K562 (cell line): ENCODE results near the gene TP73.

Experiments used
- EZH2 ChIP-seq: IDR thresholded peaks from 2 replicates; pipeline ENCODE4 v1.6.1; 2012; ENCODE audit warnings: low read depth, mild to moderate bottlenecking, inconsistent platforms, low read length, borderline replicate concordance
- GTF2F1 ChIP-seq: IDR thresholded peaks from 2 replicates; pipeline ENCODE4 v1.6.1; 2011; ENCODE audit warnings: low read depth, low read length, improper control_type of control experiment
- RCOR1 ChIP-seq, 2 experiments: IDR thresholded peaks; 2 replicates each; pipeline ENCODE4 v1.6.1; 2012; ENCODE audit warnings: low read depth in 2 of 2, low read length in 2 of 2, borderline replicate concordance in 1 of 2, improper control_type of control experiment in 1 of 2
- SAP30 ChIP-seq: fragments of 200-600 bp; sonication (generic); IDR thresholded peaks from 2 replicates; pipeline ENCODE4 v1.6.1; 2012; ENCODE audit warnings: borderline replicate concordance, low read depth, mild to moderate bottlenecking, moderate library complexity, low read length, control low read depth, inconsistent platforms; ENCODE audit not compliant: insufficient read depth, poor library complexity, severe bottlenecking
- U2AF2 ChIP-seq: fragments of 200-400 bp; formaldehyde crosslinking; optimal IDR thresholded peaks from 2 replicates; pipeline ENCODE3; 2017; ENCODE audit warnings: low read depth, mild to moderate bottlenecking, low read length
- ZNF274 ChIP-seq: IDR thresholded peaks from 2 replicates; pipeline ENCODE4 v1.6.1; 2011; ENCODE audit warnings: low read depth, mild to moderate bottlenecking, low read length, moderate library complexity, borderline replicate concordance
- TF ChIP-seq, protein P1 (sequence below): sonication (generic); formaldehyde crosslinking; IDR thresholded peaks from 2 replicates; pipeline ENCODE4 v1.8.0; 2022; ENCODE audit warnings: missing genetic modification reagents, mild to moderate bottlenecking, borderline replicate concordance
- TF ChIP-seq, protein P2 (sequence below): sonication (generic); formaldehyde crosslinking; IDR thresholded peaks from 2 replicates; pipeline ENCODE4 v1.8.0; 2022; ENCODE audit warnings: mild to moderate bottlenecking, missing genetic modification reagents

DNA sequence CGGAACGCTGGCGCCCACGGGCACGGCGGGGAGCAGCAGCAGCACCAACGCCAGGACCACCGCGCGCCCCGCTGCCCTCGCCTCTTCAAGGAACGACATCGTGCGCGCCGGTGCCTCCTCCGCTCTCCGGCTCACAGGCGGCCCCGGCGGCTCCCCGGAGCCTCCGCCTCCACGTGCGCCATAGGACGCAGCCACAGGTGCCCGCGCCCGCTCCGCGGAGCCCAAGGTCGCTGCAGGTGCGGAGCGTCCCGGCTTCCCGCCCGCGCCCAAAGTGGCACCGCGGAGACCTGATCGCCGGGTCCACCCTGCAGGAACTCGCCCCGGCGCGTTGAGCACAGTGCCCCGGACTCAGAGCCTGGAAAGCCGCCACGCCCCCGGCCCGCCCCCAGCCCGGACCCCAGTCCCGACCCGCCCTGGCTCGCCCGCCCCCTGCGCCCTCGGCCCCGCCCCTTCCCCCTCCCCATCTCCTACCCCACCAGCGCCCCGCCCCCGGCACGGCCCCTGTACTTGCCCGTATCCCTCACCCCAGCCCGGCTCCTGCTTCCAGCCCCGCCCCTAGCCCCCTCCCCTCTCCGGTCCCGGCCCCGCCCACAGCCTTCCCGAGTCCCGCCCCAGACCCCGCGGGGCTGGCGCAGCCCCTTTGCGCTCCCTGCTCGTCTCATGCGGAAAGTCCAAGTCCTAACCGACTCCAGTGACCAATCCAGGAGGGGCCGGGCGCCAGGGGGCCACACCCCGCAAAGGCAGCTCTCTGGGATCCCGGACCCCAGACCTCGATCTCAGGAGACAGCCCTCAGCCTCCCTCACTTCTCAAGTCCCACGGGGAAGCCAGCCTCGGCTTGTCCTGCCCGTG, 40.9 kb upstream of the TP73 start, which contains the start of gene MEGF6:
- TF ChIP-seq, protein P1, sequence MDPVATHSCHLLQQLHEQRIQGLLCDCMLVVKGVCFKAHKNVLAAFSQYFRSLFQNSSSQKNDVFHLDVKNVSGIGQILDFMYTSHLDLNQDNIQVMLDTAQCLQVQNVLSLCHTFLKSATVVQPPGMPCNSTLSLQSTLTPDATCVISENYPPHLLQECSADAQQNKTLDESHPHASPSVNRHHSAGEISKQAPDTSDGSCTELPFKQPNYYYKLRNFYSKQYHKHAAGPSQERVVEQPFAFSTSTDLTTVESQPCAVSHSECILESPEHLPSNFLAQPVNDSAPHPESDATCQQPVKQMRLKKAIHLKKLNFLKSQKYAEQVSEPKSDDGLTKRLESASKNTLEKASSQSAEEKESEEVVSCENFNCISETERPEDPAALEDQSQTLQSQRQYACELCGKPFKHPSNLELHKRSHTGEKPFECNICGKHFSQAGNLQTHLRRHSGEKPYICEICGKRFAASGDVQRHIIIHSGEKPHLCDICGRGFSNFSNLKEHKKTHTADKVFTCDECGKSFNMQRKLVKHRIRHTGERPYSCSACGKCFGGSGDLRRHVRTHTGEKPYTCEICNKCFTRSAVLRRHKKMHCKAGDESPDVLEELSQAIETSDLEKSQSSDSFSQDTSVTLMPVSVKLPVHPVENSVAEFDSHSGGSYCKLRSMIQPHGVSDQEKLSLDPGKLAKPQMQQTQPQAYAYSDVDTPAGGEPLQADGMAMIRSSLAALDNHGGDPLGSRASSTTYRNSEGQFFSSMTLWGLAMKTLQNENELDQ, result no peak
- TF ChIP-seq SAP30, result no peak
- TF ChIP-seq RCOR1 (IDR thresholded peaks at IDR 0.05; ENCODE audit: borderline replicate concordance in 1 of 2, low read depth in 2 of 2, low read length in 2 of 2), result no peak
- TF ChIP-seq ZNF274, result no peak
- TF ChIP-seq U2AF2, result no peak
- no peak for TF ChIP-seq EZH2
- TF ChIP-seq, protein P2, sequence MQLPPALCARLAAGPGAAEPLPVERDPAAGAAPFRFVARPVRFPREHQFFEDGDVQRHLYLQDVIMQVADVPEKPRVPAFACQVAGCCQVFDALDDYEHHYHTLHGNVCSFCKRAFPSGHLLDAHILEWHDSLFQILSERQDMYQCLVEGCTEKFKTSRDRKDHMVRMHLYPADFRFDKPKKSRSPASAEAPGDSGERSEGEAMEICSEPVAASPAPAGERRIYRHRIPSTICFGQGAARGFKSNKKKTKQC (CRISPR knock-in tag), result no peak
- TF ChIP-seq GTF2F1, result no peak
